Dendritic cell treated with granulocyte-macrophage colony-stimulating factor and Interleukin-4, amounts not matched to agents 40 ng/mL and 50 ng/mL, for 4 days (primary cell): ENCODE results near the gene GNAQ.

Experiments used
- H3K27ac Mint-ChIP-seq: one replicate; pipeline ENCODE4 v1.8.0; 2022; ENCODE audit warnings: mild to moderate bottlenecking, mixed read lengths
- H3K27me3 Mint-ChIP-seq: one replicate; pipeline ENCODE4 v1.8.0; 2022; ENCODE audit warnings: mild to moderate bottlenecking, mixed read lengths
- H3K36me3 Mint-ChIP-seq: one replicate; pipeline ENCODE4 v1.8.0; 2022; ENCODE audit warnings: low read depth, mixed read lengths
- H3K4me1 Mint-ChIP-seq: one replicate; pipeline ENCODE4 v1.8.0; 2022; ENCODE audit warnings: low read depth, mixed read lengths
- H3K4me3 Mint-ChIP-seq: one replicate; pipeline ENCODE4 v1.8.0; 2022; ENCODE audit warnings: mild to moderate bottlenecking, moderate library complexity, mixed read lengths
- H3K9me3 Mint-ChIP-seq: one replicate; pipeline ENCODE4 v1.8.0; 2022; ENCODE audit warnings: mixed read lengths
- intact Hi-C: fragments of 100-400 bp; cut with micrococcal nuclease; formaldehyde crosslinking; loops from one replicate; pipeline ENCODE4 v1.15.0; 2022

The GNAQ gene

GRCh38 chr9:77965445-77966123, 66.0 kb downstream of the GNAQ start:
- no peak overlapping the region for H3K4me3 Mint-ChIP-seq
- H3K4me1 Mint-ChIP-seq: peaks cover 75% of the 10 kb centered on the region
- H3K27me3 Mint-ChIP-seq: no peaks in the 10 kb centered on the region
- peaks cover 36% of the 10 kb centered on the region for H3K36me3 Mint-ChIP-seq
- H3K27ac Mint-ChIP-seq: peak overlapping the region; percentile 9
- H3K9me3 Mint-ChIP-seq: no peaks in the 10 kb centered on the region
- intact Hi-C loops: no loop called here

- Mint-ChIP-seq H3K9me3 (no peaks in the 10 kb centered on the region), H3K27me3 (no peaks in the 10 kb centered on the region), H3K4me1 (peaks cover 70% of the 10 kb centered on the region), H3K4me3 (no peak overlapping the region), H3K36me3 (peaks cover 28% of the 10 kb centered on the region), H3K27ac (no peak overlapping the region)
- intact Hi-C loops: no loop called here
These were observed 67.4 kb downstream of the GNAQ start for GRCh38 chr9:77964258-77964657.

GRCh38 chr9:77961541-77961940, 70.1 kb downstream of the GNAQ start:
- intact Hi-C loops: no loop called here
- Mint-ChIP-seq H3K4me1 (peaks cover 66% of the 10 kb centered on the region), H3K27me3 (no peaks in the 10 kb centered on the region), H3K27ac (peak overlapping the region; percentile 33), H3K9me3 (no peaks in the 10 kb centered on the region), H3K4me3 (no peak overlapping the region), H3K36me3 (peaks cover 23% of the 10 kb centered on the region)

DNA sequence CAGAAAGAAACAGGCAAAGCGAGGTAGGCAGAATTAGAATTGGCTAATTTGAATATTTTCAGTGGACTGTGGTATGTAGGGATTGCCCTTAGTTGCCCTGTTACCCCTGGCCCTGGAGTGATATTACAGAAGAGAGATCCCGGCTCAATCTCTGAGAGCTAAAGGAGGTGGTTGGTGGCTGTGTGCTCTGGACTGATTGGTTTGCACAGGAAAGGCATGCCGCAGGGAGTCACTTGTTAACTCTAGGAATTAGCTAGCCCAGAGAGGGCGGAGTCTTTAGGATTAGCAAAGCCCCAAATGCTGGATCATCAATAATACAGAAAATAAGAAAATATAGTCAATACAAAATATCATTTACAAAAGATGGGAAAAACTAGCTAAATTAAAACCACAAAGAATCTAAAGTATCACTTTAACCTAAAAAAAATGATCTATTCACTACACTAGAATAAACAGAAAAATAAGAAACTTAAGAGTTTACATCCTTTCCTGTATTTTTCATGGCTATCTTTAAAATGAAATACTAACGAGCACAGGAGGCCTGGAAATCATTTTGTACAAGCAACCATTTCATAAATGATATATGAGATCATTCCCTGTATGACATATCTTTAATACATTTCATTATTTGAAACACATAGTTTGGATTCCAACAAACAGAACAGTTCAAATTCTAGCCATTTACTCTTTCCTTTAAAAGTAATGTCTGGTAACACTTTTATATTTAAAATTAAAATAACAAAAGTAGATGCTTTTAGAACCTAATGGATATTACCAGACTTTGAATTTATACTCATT, 71.1 kb downstream of the GNAQ start:
- intact Hi-C loops: no loop called here
- Mint-ChIP-seq H3K4me1 (peaks cover 65% of the 10 kb centered on the region), H3K27ac (peak overlapping the region; percentile 33)

DNA sequence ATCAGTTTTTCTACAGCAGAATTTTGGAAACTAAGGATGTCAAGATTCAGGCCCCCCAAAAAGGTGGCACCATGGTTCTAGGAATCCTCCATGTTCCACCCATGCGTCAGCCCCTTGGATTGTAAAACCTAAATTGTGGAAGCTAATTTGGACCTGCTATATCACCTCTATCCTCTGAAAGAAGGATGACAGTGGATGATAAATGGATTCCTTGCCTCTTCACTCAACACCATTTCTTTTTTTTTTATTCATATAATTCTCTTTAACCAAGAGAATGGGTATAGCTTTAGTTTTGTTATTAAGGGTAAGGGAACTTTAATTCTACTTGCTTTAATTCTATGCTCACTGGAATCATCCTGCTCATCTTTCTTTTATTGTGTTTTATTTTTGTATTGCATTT, 71.8 kb downstream of the GNAQ start:
- H3K27me3 Mint-ChIP-seq: no peaks in the 10 kb centered on the region
- intact Hi-C loops: no loop called here
- peaks cover 64% of the 10 kb centered on the region for H3K4me1 Mint-ChIP-seq

More for the DNA sequence above, 71.1 kb downstream of the GNAQ start:
- Mint-ChIP-seq H3K4me3 (no peak overlapping the region), H3K9me3 (no peaks in the 10 kb centered on the region), H3K27me3 (no peaks in the 10 kb centered on the region), H3K36me3 (peaks cover 22% of the 10 kb centered on the region)

GRCh38 chr9:77957652-77958051, 74.0 kb downstream of the GNAQ start:
- Mint-ChIP-seq H3K4me1 (peaks cover 72% of the 10 kb centered on the region), H3K9me3 (no peaks in the 10 kb centered on the region), H3K27me3 (no peaks in the 10 kb centered on the region), H3K36me3 (peaks cover 7% of the 10 kb centered on the region), H3K27ac (peak overlapping the region; percentile 42), H3K4me3 (peak overlapping the region; percentile 7)
- intact Hi-C loops: no loop called here

More for the DNA sequence above, 71.8 kb downstream of the GNAQ start:
- Mint-ChIP-seq H3K27ac (no peak overlapping the region), H3K4me3 (no peak overlapping the region), H3K9me3 (no peaks in the 10 kb centered on the region), H3K36me3 (peaks cover 17% of the 10 kb centered on the region)

- intact Hi-C loops: no loop called here
- Mint-ChIP-seq H3K27me3 (no peaks in the 10 kb centered on the region), H3K4me3 (no peak overlapping the region), H3K4me1 (peaks cover 66% of the 10 kb centered on the region), H3K9me3 (no peaks in the 10 kb centered on the region), H3K27ac (no peak overlapping the region), H3K36me3 (peaks cover 11% of the 10 kb centered on the region)
These were observed 75.1 kb downstream of the GNAQ start for GRCh38 chr9:77956555-77956954.

DNA sequence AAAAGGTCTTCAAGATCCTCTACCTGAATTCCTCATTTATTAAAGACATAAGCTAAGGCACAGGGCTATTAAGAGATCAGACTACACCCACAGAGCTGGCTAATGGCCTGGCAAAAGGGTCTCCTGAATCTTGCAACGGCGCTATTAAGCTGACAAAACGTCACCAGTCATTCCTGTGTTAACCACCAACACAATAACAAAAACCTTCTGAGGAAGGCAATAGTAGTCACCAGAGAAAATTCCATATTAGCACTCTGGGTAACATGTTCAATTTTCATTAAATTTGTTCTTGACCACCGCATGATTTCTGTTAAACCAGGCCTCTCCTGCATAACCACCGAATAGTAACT, 77.0 kb downstream of the GNAQ start:
- Mint-ChIP-seq H3K27me3 (no peaks in the 10 kb centered on the region), H3K9me3 (no peaks in the 10 kb centered on the region), H3K36me3 (peaks cover 13% of the 10 kb centered on the region), H3K4me1 (peaks cover 64% of the 10 kb centered on the region), H3K27ac (peak overlapping the region; percentile 80), H3K4me3 (no peak overlapping the region)
- intact Hi-C loops: no loop called here

DNA sequence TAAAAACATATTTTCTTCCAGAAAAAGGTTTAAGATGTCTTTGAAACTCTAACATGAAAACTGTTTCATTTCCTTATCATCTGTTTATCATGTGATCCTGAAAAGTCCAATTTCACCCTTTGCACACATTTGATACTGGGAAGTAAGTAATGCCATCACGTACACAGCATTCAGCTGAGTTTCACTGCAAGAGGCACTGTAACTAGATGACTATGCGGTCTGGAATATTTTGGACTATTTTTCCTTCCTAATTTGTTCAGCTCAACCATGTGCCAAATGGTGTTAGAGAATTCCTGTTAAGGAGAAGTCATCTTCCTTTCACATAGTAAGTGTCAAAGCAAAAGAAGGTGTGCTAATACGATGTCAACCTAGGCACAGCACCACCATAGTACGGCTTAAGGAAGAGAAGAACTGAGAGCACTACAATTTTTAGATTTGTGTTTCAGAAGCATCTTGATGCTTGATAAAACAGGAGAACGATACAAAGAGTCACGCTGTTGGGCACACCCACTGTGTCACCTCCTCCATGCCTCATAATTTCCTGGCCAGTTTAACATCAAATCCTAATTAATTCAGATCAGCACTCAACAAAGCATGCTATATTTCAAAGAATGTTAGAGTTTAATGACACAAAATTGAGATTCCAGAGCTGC, 77.5 kb downstream of the GNAQ start:
- H3K27me3 Mint-ChIP-seq: no peaks in the 10 kb centered on the region
- intact Hi-C loops: no loop called here
- H3K4me1 Mint-ChIP-seq: peaks cover 69% of the 10 kb centered on the region
- H3K4me3 Mint-ChIP-seq: no peak overlapping the region
- peak overlapping the region; percentile 80 for H3K27ac Mint-ChIP-seq
- H3K36me3 Mint-ChIP-seq: peaks cover 13% of the 10 kb centered on the region
- no peaks in the 10 kb centered on the region for H3K9me3 Mint-ChIP-seq

GRCh38 chr9:77953590-77953989, 78.0 kb downstream of the GNAQ start:
- Mint-ChIP-seq H3K36me3 (peaks cover 19% of the 10 kb centered on the region), H3K4me1 (peaks cover 74% of the 10 kb centered on the region), H3K4me3 (no peak overlapping the region), H3K9me3 (no peaks in the 10 kb centered on the region), H3K27me3 (no peaks in the 10 kb centered on the region), H3K27ac (peak overlapping the region; percentile 80)
- intact Hi-C loops: no loop called here

DNA sequence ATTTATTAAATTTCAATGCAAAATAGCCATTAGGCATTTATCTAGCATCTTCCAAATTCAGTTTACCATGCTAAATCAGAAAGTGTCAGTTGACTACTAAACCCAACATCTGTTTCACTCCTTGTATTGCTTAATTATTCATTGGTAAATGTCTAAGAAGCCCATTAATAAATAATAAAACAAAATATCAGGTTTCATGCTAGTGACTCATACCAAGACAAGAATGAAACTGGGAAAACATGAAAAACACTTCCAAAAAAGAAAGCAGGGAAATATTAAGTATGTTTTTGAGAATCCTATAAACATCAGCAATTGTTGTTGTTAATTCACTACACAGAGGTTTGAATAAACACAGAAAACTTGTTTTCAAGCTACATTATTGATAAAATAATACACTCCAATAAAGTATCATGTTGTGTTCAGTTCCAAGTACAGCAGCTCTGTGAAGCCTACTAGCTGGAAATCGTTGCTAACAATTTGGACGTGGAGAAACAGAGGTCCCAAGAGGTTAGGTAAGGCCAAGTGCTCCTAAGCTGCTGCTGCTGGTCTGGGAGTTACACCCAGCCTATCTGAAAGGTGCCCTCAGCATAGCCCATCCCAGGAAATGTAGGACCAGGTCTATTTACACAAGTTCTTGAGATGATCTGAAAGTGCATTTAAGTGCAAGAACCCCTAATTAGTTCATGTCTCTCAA, 78.8 kb downstream of the GNAQ start:
- Mint-ChIP-seq H3K36me3 (peaks cover 23% of the 10 kb centered on the region), H3K4me1 (peaks cover 75% of the 10 kb centered on the region), H3K27ac (peak overlapping the region; percentile 80), H3K27me3 (no peaks in the 10 kb centered on the region), H3K9me3 (no peaks in the 10 kb centered on the region), H3K4me3 (no peak overlapping the region)
- intact Hi-C loops: no loop called here

- H3K36me3 Mint-ChIP-seq: peaks cover 17% of the 10 kb centered on the region
- intact Hi-C loops: no loop called here
- peaks cover 74% of the 10 kb centered on the region for H3K4me1 Mint-ChIP-seq
- H3K4me3 Mint-ChIP-seq: no peak overlapping the region
- no peaks in the 10 kb centered on the region for H3K9me3 Mint-ChIP-seq
- no peaks in the 10 kb centered on the region for H3K27me3 Mint-ChIP-seq
- H3K27ac Mint-ChIP-seq: peak overlapping the region; percentile 68
These were observed 80.2 kb downstream of the GNAQ start for GRCh38 chr9:77951369-77951768.

- peaks cover 78% of the 10 kb centered on the region for H3K4me1 Mint-ChIP-seq
- intact Hi-C loops: loop anchor here (5.0 kb wide), 1 partner anchor 82 kb away; the partner anchor contains the start of gene GNAQ
- peak overlapping the region; percentile 67 for H3K27ac Mint-ChIP-seq
- H3K9me3 Mint-ChIP-seq: no peaks in the 10 kb centered on the region
- no peak overlapping the region for H3K4me3 Mint-ChIP-seq
- H3K36me3 Mint-ChIP-seq: peaks cover 17% of the 10 kb centered on the region
- H3K27me3 Mint-ChIP-seq: no peaks in the 10 kb centered on the region
These were observed 81.7 kb downstream of the GNAQ start for GRCh38 chr9:77949751-77950436.
